BLaER1 treated with 17β-estradiol and CSF1 and Interleukin-3, amounts not matched to agents 10 nM and 100 nM (cell line): ENCODE data around the gene ACAT2.
"Not testable (repeated sequence)": the region's sequence is repeated elsewhere in the genome, so short reads cannot be mapped to it uniquely, and the experiment has no call there.

ENCODE experiments used
- H3K27ac ChIP-seq, 11 experiments: shearing (Covaris generic); formaldehyde crosslinking; 2 replicates each; pipeline ENCODE4 v1.8.1; 2022
- H3K27me3 ChIP-seq, 11 experiments: shearing (Covaris generic); formaldehyde crosslinking; 2 replicates each; pipeline ENCODE4 v1.8.1; 2022
- H3K36me3 ChIP-seq, 11 experiments: shearing (Covaris generic); formaldehyde crosslinking; 2 replicates each; pipeline ENCODE4 v1.8.1; 2022
- H3K4me1 ChIP-seq, 10 experiments: shearing (Covaris generic); formaldehyde crosslinking; 2 replicates each; pipeline ENCODE4 v1.8.1; 2022
- H3K4me2 ChIP-seq, 11 experiments: shearing (Covaris generic); formaldehyde crosslinking; 2 replicates each; pipeline ENCODE4 v1.8.1; 2022
- H3K4me3 ChIP-seq, 10 experiments: shearing (Covaris generic); formaldehyde crosslinking; 2 replicates each; pipeline ENCODE4 v1.8.1; 2022
- H3K9ac ChIP-seq, 11 experiments: shearing (Covaris generic); formaldehyde crosslinking; 2 replicates each; pipeline ENCODE4 v1.8.1; 2022
- H3K9me3 ChIP-seq, 11 experiments: shearing (Covaris generic); formaldehyde crosslinking; replicated peaks in 1 of 11; 2 replicates each; pipeline ENCODE4 v1.8.1; 2022
- H4K20me1 ChIP-seq, 11 experiments: shearing (Covaris generic); formaldehyde crosslinking; 2 replicates each; pipeline ENCODE4 v1.8.1; 2022
- Cebpa-rat ChIP-seq, 11 experiments: shearing (Covaris generic); IDR thresholded peaks; 2 replicates each; pipeline ENCODE4 v1.8.1; 2022

Gene ACAT2

DNA sequence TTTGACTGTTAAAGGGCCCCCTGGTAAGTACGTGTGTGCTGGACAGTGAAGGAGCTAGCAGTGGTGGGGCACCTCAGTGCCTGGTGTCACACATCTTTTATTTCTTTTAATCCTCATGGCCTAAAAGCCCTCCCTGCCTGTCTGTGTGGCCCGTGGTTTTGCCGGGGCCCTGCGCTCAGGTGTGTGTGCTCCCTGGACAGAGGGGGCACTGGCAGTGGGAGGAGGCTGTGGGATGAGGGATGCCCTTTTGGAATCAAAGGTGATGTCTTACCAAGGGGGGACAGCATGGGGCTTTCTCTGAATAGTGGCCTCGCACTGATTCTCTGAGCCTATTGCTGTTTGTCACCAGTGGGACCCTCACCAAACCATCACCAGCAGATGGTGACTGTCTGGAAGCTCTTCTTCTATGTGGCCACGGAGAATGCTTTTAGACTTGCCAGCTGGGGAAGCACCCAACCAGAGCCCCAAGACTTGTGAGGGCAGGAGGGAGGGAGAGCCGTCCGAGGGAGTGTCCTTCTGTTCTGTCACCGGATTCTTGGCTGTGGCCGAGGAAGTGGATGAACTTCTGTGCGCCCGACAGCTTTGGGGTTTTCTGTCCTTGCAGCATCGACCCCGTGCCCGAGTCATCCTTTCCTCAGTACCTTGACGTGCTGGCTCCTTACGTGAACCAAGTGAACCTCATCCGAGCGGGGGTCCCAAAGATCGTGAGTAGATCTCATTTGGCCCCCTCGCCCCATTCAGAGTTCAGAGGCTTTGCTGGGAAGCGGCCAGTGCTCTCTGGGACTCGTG is 56.3 kb downstream of the ACAT2 start:
- H3K4me3 ChIP-seq: no peak overlapping the region
- no peak for TF ChIP-seq Cebpa-rat (IDR thresholded peaks at IDR 0.05)
- H3K4me1 ChIP-seq: peaks cover 42 to 62% (median 59%) of the 10 kb centered on the region in 10 experiments
- no peaks in the 10 kb centered on the region for H3K9me3 ChIP-seq
- peak overlapping the region in 9 of 11 experiments; percentile 83 to 94 (median 92); a peak in 17 of 22 replicates for H3K4me2 ChIP-seq
- H3K36me3 ChIP-seq: no peaks in the 10 kb centered on the region
- H3K27ac ChIP-seq: peak overlapping the region in 5 of 11 experiments; percentile 83 to 90 (median 85); a peak in 4 of 22 replicates
- no peaks in the 10 kb centered on the region for H3K27me3 ChIP-seq
- no peaks in the 10 kb centered on the region for H4K20me1 ChIP-seq
- no peak overlapping the region for H3K9ac ChIP-seq

DNA sequence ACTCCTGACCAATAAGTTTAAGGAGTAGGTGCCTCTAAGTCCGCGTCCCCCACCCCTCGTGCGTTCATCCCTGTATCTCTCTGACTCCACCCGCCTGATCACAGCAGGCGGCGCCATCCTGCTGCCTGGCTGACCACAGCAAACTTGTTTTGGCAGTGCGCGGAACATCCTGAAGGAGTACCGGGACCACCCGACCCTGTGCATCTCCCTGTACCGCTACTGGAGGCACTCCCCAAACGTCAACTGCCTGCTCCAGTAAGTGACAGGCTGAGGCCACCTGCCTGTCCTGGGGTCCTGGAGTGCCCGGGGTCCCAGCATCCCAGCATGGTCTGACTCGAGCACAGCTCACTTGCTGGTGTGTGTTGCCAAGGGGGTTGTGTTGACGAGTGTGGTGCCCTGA is 57.3 kb downstream of the ACAT2 start:
- Histone ChIP-seq H3K36me3 (no peaks in the 10 kb centered on the region), H4K20me1 (no peaks in the 10 kb centered on the region), H3K4me1 (peaks cover 45 to 70% (median 63%) of the 10 kb centered on the region in 10 experiments), H3K4me2 (peak overlapping the region; percentile 83 to 94 (median 92)), H3K27me3 (no peaks in the 10 kb centered on the region), H3K9ac (peak overlapping the region in 10 of 11 experiments; percentile 37 to 79 (median 74); a peak in 16 of 22 replicates), H3K9me3 (no peaks in the 10 kb centered on the region), H3K27ac (peak overlapping the region; percentile 21 to 90 (median 83); a peak in 20 of 22 replicates), H3K4me3 (peak overlapping the region in 9 of 10 experiments; percentile 27 to 61 (median 52); a peak in 12 of 20 replicates)
- TF ChIP-seq Cebpa-rat (IDR thresholded peaks at IDR 0.05): no peak

DNA sequence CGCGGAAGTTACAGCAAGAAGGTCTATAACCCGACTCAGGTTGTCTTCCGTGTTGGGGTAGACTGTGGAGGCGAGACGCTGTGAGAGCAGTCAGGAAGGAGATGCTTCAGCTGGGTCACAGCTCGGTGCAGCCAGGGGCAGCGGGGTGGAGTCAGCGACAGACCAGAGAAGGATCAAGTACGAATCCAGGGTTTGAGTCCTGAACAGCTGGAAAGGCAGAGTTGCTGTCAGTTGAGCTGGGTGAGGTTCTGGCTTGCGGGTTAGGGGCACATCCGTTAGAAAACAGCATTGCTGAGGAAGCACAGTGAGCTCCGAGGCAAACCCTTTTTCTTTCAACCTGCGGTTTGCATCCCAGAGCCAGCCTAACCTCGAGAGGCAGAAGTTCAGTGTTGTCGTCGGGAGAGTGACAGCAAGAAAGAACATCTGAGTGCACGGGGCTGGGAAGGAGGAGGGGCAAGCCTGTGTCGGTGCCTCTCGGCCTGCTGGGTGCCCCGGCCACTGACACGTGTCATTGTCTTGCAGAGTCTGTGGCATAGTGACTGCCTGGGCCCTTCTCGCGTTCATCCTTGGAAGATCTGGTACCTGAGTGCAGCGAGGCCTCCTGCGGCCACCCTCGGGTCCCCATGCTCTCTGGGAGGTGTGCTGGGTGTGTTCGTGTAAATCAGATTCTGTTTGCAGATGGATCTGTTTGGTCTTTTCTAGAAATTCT is 58.2 kb downstream of the ACAT2 start:
- no peaks in the 10 kb centered on the region for H4K20me1 ChIP-seq
- H3K4me1 ChIP-seq: peaks cover 45 to 70% (median 63%) of the 10 kb centered on the region in 10 experiments
- peak overlapping the region; percentile 21 to 90 (median 83); a peak in 20 of 22 replicates for H3K27ac ChIP-seq
- no peaks in the 10 kb centered on the region for H3K9me3 ChIP-seq
- no peak for TF ChIP-seq Cebpa-rat (IDR thresholded peaks at IDR 0.05)
- H3K27me3 ChIP-seq: no peaks in the 10 kb centered on the region
- H3K36me3 ChIP-seq: no peaks in the 10 kb centered on the region
- peak overlapping the region; percentile 83 to 94 (median 92) for H3K4me2 ChIP-seq
- peak overlapping the region; percentile 37 to 79 (median 72); a peak in 21 of 22 replicates for H3K9ac ChIP-seq
- peak overlapping the region; percentile 27 to 61 (median 52); a peak in 19 of 20 replicates for H3K4me3 ChIP-seq

DNA sequence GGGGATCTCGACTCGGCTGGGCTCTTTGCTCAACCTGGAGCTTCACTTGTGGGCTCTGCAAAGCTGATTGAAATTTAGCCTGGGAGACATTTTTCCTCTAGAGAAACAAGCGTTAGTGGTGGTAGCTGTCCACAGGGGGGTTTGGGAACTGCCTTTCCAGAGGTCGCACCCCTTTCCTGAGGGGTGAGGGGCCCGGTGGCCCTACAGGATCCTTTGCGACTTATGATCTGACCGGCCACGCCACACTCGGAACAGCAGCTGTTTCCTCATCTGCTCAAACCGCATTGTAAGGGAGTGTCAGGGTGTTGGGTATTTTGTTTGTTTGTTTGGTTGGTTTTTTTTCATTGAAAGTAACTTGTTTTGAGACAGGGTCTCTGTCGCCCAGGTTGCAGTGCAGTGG is 59.3 kb downstream of the ACAT2 start:
- H4K20me1 ChIP-seq: no peaks in the 10 kb centered on the region
- H3K4me2 ChIP-seq: peak overlapping the region; percentile 83 to 94 (median 92)
- peak overlapping the region in 10 of 11 experiments; percentile 42 to 79 (median 74); a peak in 19 of 22 replicates for H3K9ac ChIP-seq
- no peak for TF ChIP-seq Cebpa-rat (IDR thresholded peaks at IDR 0.05)
- H3K9me3 ChIP-seq: peaks cover 0 to 5% (median 0%) of the 10 kb centered on the region in 11 experiments; a peak in 3 of 22 replicates
- no peaks in the 10 kb centered on the region for H3K36me3 ChIP-seq
- H3K27ac ChIP-seq: peak overlapping the region in 10 of 11 experiments; percentile 57 to 90 (median 83); a peak in 20 of 22 replicates
- H3K27me3 ChIP-seq: no peaks in the 10 kb centered on the region
- H3K4me3 ChIP-seq: peak overlapping the region in 9 of 10 experiments; percentile 27 to 61 (median 52); a peak in 13 of 20 replicates
- peaks cover 45 to 73% (median 63%) of the 10 kb centered on the region in 10 experiments for H3K4me1 ChIP-seq

DNA sequence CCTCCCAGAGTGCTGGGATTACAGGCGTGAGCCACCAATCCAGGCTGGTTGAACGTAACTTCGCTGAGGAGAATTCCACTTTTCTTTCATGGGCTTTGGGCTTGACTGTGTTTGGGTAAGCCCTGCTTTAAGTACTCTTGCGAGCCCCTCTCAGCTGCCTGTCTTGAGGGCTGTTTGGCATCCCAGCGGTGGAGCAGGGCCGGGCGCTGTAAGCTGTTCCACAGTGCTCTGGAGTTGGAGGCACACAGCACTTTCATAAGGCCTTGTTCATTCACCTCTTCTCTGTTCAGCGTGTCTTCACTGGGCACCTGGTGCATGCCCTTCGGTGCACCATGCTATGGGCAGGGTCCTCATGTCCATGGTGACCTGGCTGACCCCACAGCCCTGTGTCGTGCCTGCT is 59.9 kb downstream of the ACAT2 start:
- H3K9ac ChIP-seq: peak overlapping the region in 10 of 11 experiments; percentile 9 to 79 (median 72); a peak in 16 of 22 replicates

DNA sequence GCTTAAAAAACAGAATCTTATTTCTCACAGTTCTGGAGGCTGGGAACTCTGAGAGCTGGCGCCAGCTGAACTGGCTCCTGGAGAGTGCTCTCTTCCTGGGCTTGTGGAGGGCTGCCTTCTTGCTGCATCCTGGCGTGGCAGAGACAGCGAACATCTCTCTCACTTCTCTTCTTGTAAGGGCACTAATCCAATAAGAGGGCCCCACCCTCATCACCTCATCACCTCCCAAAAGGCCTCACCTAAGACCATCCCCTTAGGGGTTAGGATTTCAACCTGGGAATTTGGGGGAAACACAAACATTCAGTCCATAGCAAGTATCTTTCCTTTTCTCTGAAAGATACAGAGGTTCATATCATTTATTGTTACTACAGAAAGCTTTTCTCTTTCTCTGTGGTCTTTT is 62.1 kb downstream of the ACAT2 start:
- Histone ChIP-seq H3K36me3 (no peaks in the 10 kb centered on the region), H4K20me1 (no peaks in the 10 kb centered on the region), H3K27ac (no peak overlapping the region), H3K27me3 (no peaks in the 10 kb centered on the region), H3K4me3 (no peak overlapping the region), H3K9me3 (peaks cover 0 to 19% (median 0%) of the 10 kb centered on the region in 11 experiments; a peak in 4 of 22 replicates), H3K4me2 (peak overlapping the region in 2 of 11 experiments; percentile 83 to 92; a peak in 2 of 22 replicates), H3K4me1 (peaks cover 59 to 81% (median 69%) of the 10 kb centered on the region in 10 experiments), H3K9ac (no peak overlapping the region)
- TF ChIP-seq Cebpa-rat (IDR thresholded peaks at IDR 0.05): no peak

More for the DNA sequence above, 59.9 kb downstream of the ACAT2 start:
- no peak for TF ChIP-seq Cebpa-rat (IDR thresholded peaks at IDR 0.05)
- Histone ChIP-seq H4K20me1 (no peaks in the 10 kb centered on the region), H3K27me3 (no peaks in the 10 kb centered on the region), H3K9me3 (peaks cover 0 to 11% (median 0%) of the 10 kb centered on the region in 11 experiments; a peak in 3 of 22 replicates), H3K36me3 (no peaks in the 10 kb centered on the region), H3K4me3 (0 out of 20 replicates have a peak overlapping the region, but pooled peaks of 1 of the 10 experiments have one; percentile 55), H3K4me1 (peaks cover 45 to 79% (median 66%) of the 10 kb centered on the region in 10 experiments), H3K27ac (peak overlapping the region in 10 of 11 experiments; percentile 57 to 90 (median 83); a peak in 19 of 22 replicates), H3K4me2 (peak overlapping the region; percentile 83 to 94 (median 92))

DNA sequence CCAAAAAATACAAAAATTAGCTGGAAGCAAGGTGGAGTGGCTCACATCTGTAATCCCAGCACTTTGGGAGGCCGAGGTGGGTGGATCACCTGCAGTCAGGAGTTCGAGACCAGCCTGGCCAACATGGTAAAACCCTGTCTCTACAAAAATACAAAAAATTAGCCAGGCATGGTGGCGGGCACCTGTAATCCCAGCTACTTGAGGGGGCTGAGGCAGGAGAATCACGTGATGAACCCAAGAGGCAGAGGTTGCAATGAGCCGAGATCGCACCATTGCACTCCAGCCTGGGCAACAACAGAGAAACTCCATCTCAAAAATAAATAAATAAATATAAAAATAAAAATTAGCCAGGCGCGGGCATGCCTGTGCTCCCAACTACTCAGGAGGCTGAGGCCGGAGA is 62.8 kb downstream of the ACAT2 start:
- not testable (repeated sequence) for H4K20me1 ChIP-seq, H3K36me3 ChIP-seq, H3K27me3 ChIP-seq, H3K4me3 ChIP-seq, H3K9ac ChIP-seq, H3K27ac ChIP-seq, H3K4me2 ChIP-seq
- Histone ChIP-seq H3K9me3 (peaks cover 0 to 19% (median 0%) of the 10 kb centered on the region in 11 experiments; a peak in 4 of 22 replicates), H3K4me1 (peaks cover 59 to 81% (median 69%) of the 10 kb centered on the region in 10 experiments)

DNA sequence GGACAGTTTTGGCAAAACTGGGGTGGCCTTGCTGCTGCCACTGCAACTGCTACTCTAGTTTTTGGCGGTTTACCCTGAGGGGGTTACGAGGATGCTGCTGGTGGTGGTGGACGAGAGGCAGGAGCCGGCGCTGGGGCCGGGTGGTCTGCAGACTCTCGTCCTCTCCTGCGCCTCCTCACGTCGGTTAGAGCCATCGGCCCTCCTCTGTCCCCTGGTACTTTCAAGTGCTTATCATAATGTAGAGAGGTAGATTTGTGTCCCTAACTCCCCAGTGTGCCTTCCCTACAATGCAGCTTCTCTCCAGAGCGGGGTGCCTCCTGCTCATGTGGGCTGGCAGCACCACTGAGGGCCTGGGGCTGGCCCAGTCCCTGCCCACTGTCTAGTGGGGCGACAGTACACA is 64.2 kb downstream of the ACAT2 start:
- 0 out of 22 replicates have a peak overlapping the region, but pooled peaks of 1 of the 11 experiments have one; percentile 1 for H3K4me2 ChIP-seq
- no peak for TF ChIP-seq Cebpa-rat (IDR thresholded peaks at IDR 0.05)
- H3K4me3 ChIP-seq: no peak overlapping the region
- no peak overlapping the region for H3K27ac ChIP-seq
- no peaks in the 10 kb centered on the region for H3K36me3 ChIP-seq
- peaks cover 0 to 19% (median 0%) of the 10 kb centered on the region in 11 experiments; a peak in 4 of 22 replicates for H3K9me3 ChIP-seq
- H3K27me3 ChIP-seq: no peaks in the 10 kb centered on the region
- H3K4me1 ChIP-seq: peaks cover 61 to 81% (median 70%) of the 10 kb centered on the region in 10 experiments
- H4K20me1 ChIP-seq: no peaks in the 10 kb centered on the region
- H3K9ac ChIP-seq: no peak overlapping the region
